Calu3 (cell line): Measurements from ENCODE around the gene MIS18BP1. TPM values are rescaled to one million over a fixed set of nuclear protein-coding genes. Genes with fewer than 3 reads are reported as not detected.

Experiments used
- BruUV-seq: library from RNA; stranded (reverse); fragments of 400-500 nt; replicated peaks from 2 replicates; lab custom pipeline; 2021; lab: Mats Ljungman, UMichigan
- CTCF ChIA-PET: fragments of 300-600 bp; sonication (Branson Sonifier 250); formaldehyde crosslinking; loops from one replicate; lab custom pipeline; 2022; ENCODE audit warnings: antibody characterized with exemption; lab: Charles Lee
- DNase-seq: peaks from one replicate; pipeline ENCODE4 v3.0.0; 2022
- H3K27ac Mint-ChIP-seq: one replicate; pipeline ENCODE4 v1.8.0; 2022; ENCODE audit warnings: mixed read lengths; ENCODE audit not compliant: unreplicated experiment
- H3K27me3 Mint-ChIP-seq: one replicate; pipeline ENCODE4 v1.8.0; 2022; ENCODE audit warnings: mixed read lengths; ENCODE audit not compliant: unreplicated experiment
- H3K36me3 Mint-ChIP-seq: one replicate; pipeline ENCODE4 v1.8.0; 2022; ENCODE audit warnings: mild to moderate bottlenecking, moderate library complexity, mixed read lengths; ENCODE audit not compliant: insufficient read depth, unreplicated experiment
- H3K4me1 Mint-ChIP-seq: one replicate; pipeline ENCODE4 v1.8.0; 2022; ENCODE audit warnings: mild to moderate bottlenecking, low read depth, mixed read lengths; ENCODE audit not compliant: unreplicated experiment
- H3K4me3 Mint-ChIP-seq: one replicate; pipeline ENCODE4 v1.8.0; 2022; ENCODE audit warnings: mild to moderate bottlenecking, low read depth, moderate library complexity, mixed read lengths; ENCODE audit not compliant: unreplicated experiment
- H3K9me3 Mint-ChIP-seq: one replicate; pipeline ENCODE4 v1.8.0; 2022; ENCODE audit warnings: low read depth, mixed read lengths; ENCODE audit not compliant: unreplicated experiment
- intact Hi-C: fragments of 100-400 bp; cut with micrococcal nuclease; formaldehyde crosslinking; loops from one replicate; pipeline ENCODE4 v1.10.0; 2022; ENCODE audit not compliant: unreplicated experiment
- total RNA-seq: library from RNA; stranded (reverse); gene quantifications from 2 replicates; pipeline ENCODE4 v1.2.3, GENCODE V29; 2022
- TF ChIP-seq, protein P1 (sequence below): fragments of 200-600 bp; IDR thresholded peaks from one replicate; pipeline ENCODE4 v1.8.0; 2022; ENCODE audit warnings: antibody characterized with exemption; ENCODE audit not compliant: unreplicated experiment

MIS18BP1 gene
- total RNA-seq, 1 experiment from 2014 or later: 47.4 TPM

DNA sequence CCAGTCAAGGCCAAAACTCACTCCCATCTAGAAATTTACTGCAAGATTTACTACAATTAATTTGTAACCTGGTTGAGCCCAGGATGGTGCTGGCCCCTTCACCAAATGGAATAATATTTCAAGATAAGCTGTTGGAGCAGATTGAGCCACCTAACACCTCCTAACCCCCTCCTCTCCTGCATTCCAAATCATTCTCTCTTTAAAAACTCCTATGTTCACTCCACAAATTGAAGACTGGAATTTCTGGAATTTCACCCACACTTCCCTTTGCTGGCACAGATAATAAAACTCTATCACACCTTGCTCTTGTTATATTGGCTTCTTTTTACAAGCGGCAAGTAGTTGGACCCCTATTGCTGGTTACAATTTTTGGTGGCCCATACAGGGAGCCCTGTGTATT, 41.7 kb downstream of the MIS18BP1 start:
- H3K27ac Mint-ChIP-seq: no peak overlapping the region
- peaks cover 15% of the 10 kb centered on the region for H3K36me3 Mint-ChIP-seq
- intact Hi-C loops: no loop called here
- H3K4me3 Mint-ChIP-seq: no peak overlapping the region
- H3K4me1 Mint-ChIP-seq: peaks cover 7% of the 10 kb centered on the region
- BruUV-seq: no TSS peak
- CTCF ChIA-PET: interaction anchor here (0.6 kb wide), 1 partner anchor 32 kb away, joined by 3 read pairs; no protein-coding TSS in a partner anchor
- TF ChIP-seq, protein P1, sequence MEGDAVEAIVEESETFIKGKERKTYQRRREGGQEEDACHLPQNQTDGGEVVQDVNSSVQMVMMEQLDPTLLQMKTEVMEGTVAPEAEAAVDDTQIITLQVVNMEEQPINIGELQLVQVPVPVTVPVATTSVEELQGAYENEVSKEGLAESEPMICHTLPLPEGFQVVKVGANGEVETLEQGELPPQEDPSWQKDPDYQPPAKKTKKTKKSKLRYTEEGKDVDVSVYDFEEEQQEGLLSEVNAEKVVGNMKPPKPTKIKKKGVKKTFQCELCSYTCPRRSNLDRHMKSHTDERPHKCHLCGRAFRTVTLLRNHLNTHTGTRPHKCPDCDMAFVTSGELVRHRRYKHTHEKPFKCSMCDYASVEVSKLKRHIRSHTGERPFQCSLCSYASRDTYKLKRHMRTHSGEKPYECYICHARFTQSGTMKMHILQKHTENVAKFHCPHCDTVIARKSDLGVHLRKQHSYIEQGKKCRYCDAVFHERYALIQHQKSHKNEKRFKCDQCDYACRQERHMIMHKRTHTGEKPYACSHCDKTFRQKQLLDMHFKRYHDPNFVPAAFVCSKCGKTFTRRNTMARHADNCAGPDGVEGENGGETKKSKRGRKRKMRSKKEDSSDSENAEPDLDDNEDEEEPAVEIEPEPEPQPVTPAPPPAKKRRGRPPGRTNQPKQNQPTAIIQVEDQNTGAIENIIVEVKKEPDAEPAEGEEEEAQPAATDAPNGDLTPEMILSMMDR: no peak
- DNase-seq: no peak
- no peaks in the 10 kb centered on the region for H3K27me3 Mint-ChIP-seq
- H3K9me3 Mint-ChIP-seq: no peaks in the 10 kb centered on the region

DNA sequence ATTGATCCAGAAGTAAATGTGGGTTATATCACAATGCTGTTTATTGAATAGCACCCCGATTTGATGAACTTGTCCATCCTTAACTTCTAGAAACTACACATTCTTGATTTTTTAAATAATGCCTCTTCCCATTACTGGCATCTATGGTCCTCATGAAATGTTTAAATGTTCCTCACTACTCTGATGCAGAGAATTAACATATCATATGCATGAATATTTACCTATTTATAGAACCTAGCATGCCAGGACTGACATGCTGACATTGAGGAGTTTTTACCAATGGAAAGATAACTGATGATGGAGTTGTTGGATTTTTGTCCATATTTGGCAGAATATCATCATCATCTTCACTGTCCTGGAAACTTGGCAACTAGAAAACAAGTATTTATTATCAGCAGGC, 42.8 kb downstream of the MIS18BP1 start:
- no peaks in the 10 kb centered on the region for H3K27me3 Mint-ChIP-seq
- peaks cover 7% of the 10 kb centered on the region for H3K4me1 Mint-ChIP-seq
- DNase-seq: no peak
- CTCF ChIA-PET: no interaction called here
- TF ChIP-seq, protein P1: no peak
- H3K27ac Mint-ChIP-seq: no peak overlapping the region
- no peak overlapping the region for H3K4me3 Mint-ChIP-seq
- BruUV-seq: no TSS peak
- no peaks in the 10 kb centered on the region for H3K9me3 Mint-ChIP-seq
- intact Hi-C loops: no loop called here
- H3K36me3 Mint-ChIP-seq: peaks cover 15% of the 10 kb centered on the region

DNA sequence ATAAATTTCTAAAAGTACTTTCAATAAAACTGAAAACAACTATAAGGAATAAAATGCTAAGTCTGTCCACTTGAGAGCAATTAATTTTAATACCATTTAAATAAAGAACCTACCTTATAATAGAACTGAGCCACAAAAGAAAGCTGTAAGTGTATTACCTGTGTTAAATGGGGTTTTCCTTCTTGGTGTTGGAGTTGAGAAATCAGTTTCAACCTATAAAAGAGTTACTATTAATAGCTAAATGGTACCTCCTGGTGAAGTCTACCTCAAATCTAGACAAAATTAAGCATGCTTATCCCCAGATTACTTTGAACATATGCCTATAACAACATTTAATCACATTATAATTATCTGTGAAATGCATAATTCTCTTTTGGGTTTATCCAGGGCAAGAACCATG, 48.8 kb downstream of the MIS18BP1 start:
- BruUV-seq: no TSS peak
- intact Hi-C loops: no loop called here
- Mint-ChIP-seq H3K27me3 (no peaks in the 10 kb centered on the region), H3K27ac (no peak overlapping the region), H3K4me3 (no peak overlapping the region), H3K4me1 (no peaks in the 10 kb centered on the region), H3K36me3 (peaks cover 5% of the 10 kb centered on the region), H3K9me3 (no peaks in the 10 kb centered on the region)
- no peak for DNase-seq
- TF ChIP-seq, protein P1: no peak
- CTCF ChIA-PET: no interaction called here

DNA sequence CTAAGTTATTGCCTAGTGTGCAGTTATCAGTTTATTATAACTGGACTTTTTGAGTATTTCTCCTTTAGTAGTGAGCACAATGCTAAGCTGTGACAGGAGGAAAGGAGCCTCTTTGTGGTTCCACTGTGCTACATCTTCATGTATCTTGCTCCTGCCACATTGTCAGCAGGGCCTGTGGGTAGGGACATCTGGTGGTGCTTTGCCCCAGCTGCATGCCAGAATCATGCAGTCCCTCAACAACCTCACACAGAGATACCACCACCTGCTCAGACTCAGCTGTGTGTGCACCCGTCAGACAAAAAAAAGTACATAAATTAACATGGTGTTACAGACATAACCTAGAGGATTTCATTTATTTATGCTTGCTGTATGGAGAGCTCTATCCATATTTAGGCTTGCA, 51.1 kb downstream of the MIS18BP1 start:
- TF ChIP-seq, protein P1: no peak
- CTCF ChIA-PET: no interaction called here
- Mint-ChIP-seq H3K9me3 (no peaks in the 10 kb centered on the region), H3K27me3 (no peaks in the 10 kb centered on the region), H3K4me3 (no peak overlapping the region), H3K4me1 (no peaks in the 10 kb centered on the region), H3K27ac (no peak overlapping the region), H3K36me3 (peaks cover 5% of the 10 kb centered on the region)
- DNase-seq: no peak
- no TSS peak for BruUV-seq
- intact Hi-C loops: no loop called here
